Measurements from ENCODE around the gene SUMF1.

The SUMF1 gene

GRCh38 chr3:4501437-4501836 is 34.4 kb upstream of the SUMF1 start:
- no peak overlapping the region for H3K4me2 ChIP-seq (ENCODE audit: low read length)
- no peak overlapping the region for H3K27ac ChIP-seq (ENCODE audit: low read depth, low read length, poor library complexity, severe bottlenecking)
- H3F3A ChIP-seq (ENCODE audit: insufficient read depth, low read length): no peaks in the 10 kb centered on the region
- no peaks in the 10 kb centered on the region for H3K9me2 ChIP-seq (ENCODE audit: low read depth, low read length)
- no peaks in the 10 kb centered on the region for H3K9me3 ChIP-seq (ENCODE audit: low read length)
- no peak for TF ChIP-seq EZH2 (IDR thresholded peaks at IDR 0.05; ENCODE audit: borderline replicate concordance, low read length)
- no peak for TF ChIP-seq CTCF (IDR thresholded peaks at IDR 0.05; ENCODE audit: low read length)
- no peak overlapping the region for H3K9ac ChIP-seq (ENCODE audit: low read length)
- no peak overlapping the region for H2AFZ ChIP-seq (ENCODE audit: low read length)
- H3K36me3 ChIP-seq (ENCODE audit: insufficient read depth, low read length): no peaks in the 10 kb centered on the region; the same call in 1 of the 2 replicates
- no peak overlapping the region for H3K4me3 ChIP-seq (ENCODE audit: low read depth, low read length, poor library complexity, severe bottlenecking)
- no peaks in the 10 kb centered on the region; the same call in 1 of the 2 replicates for H4K20me1 ChIP-seq (ENCODE audit: insufficient read depth, low read length)
- H3K27me3 ChIP-seq (ENCODE audit: insufficient read depth, low read length): no peaks in the 10 kb centered on the region
- H3K79me2 ChIP-seq (ENCODE audit: insufficient read depth, low read length): no peaks in the 10 kb centered on the region
- H3K4me1 ChIP-seq (ENCODE audit: insufficient read depth, low read length, severe bottlenecking): peaks cover 29% of the 10 kb centered on the region

GRCh38 chr3:4498446-4498845 is 31.4 kb upstream of the SUMF1 start:
- Histone ChIP-seq H3K9me3 (ENCODE audit: low read length) (no peaks in the 10 kb centered on the region), H3K4me3 (ENCODE audit: low read depth, low read length, poor library complexity, severe bottlenecking) (no peak overlapping the region), H3K4me1 (ENCODE audit: insufficient read depth, low read length, severe bottlenecking) (peaks cover 27% of the 10 kb centered on the region), H4K20me1 (ENCODE audit: insufficient read depth, low read length) (no peaks in the 10 kb centered on the region), H3K9ac (ENCODE audit: low read length) (no peak overlapping the region), H3K27me3 (ENCODE audit: insufficient read depth, low read length) (no peaks in the 10 kb centered on the region), H2AFZ (ENCODE audit: low read length) (no peak overlapping the region), H3K36me3 (ENCODE audit: insufficient read depth, low read length) (no peaks in the 10 kb centered on the region), H3K27ac (ENCODE audit: low read depth, low read length, poor library complexity, severe bottlenecking) (no peak overlapping the region), H3K4me2 (ENCODE audit: low read length) (no peak overlapping the region), H3F3A (ENCODE audit: insufficient read depth, low read length) (no peaks in the 10 kb centered on the region), H3K9me2 (ENCODE audit: low read depth, low read length) (no peaks in the 10 kb centered on the region), H3K79me2 (ENCODE audit: insufficient read depth, low read length) (no peaks in the 10 kb centered on the region)
- TF ChIP-seq EZH2 (IDR thresholded peaks at IDR 0.05; ENCODE audit: borderline replicate concordance, low read length) (no peak), CTCF (IDR thresholded peaks at IDR 0.05; ENCODE audit: low read length) (no peak)

- Histone ChIP-seq H3K27me3 (ENCODE audit: insufficient read depth, low read length) (no peaks in the 10 kb centered on the region), H3K36me3 (ENCODE audit: insufficient read depth, low read length) (no peaks in the 10 kb centered on the region), H3F3A (ENCODE audit: insufficient read depth, low read length) (no peaks in the 10 kb centered on the region), H3K4me3 (ENCODE audit: low read depth, low read length, poor library complexity, severe bottlenecking) (no peak overlapping the region), H3K9ac (ENCODE audit: low read length) (no peak overlapping the region), H3K9me2 (ENCODE audit: low read depth, low read length) (no peaks in the 10 kb centered on the region), H3K79me2 (ENCODE audit: insufficient read depth, low read length) (no peaks in the 10 kb centered on the region), H2AFZ (ENCODE audit: low read length) (no peak overlapping the region), H3K27ac (ENCODE audit: low read depth, low read length, poor library complexity, severe bottlenecking) (no peak overlapping the region), H3K9me3 (ENCODE audit: low read length) (no peaks in the 10 kb centered on the region), H3K4me2 (ENCODE audit: low read length) (no peak overlapping the region), H3K4me1 (ENCODE audit: insufficient read depth, low read length, severe bottlenecking) (peaks cover 21% of the 10 kb centered on the region), H4K20me1 (ENCODE audit: insufficient read depth, low read length) (no peaks in the 10 kb centered on the region)
- TF ChIP-seq EZH2 (IDR thresholded peaks at IDR 0.05; ENCODE audit: borderline replicate concordance, low read length) (no peak), CTCF (IDR thresholded peaks at IDR 0.05; ENCODE audit: low read length) (no peak)
Observed at GRCh38 chr3:4497843-4498324, 30.8 kb upstream of the SUMF1 start.

Data from OCI-LY1 (cell line).